ENCODE results near the gene WDR31.
"Not testable (repeated sequence)": the region's sequence is repeated elsewhere in the genome, so short reads cannot be mapped to it uniquely, and the experiment has no call there.

WDR31 gene

DNA sequence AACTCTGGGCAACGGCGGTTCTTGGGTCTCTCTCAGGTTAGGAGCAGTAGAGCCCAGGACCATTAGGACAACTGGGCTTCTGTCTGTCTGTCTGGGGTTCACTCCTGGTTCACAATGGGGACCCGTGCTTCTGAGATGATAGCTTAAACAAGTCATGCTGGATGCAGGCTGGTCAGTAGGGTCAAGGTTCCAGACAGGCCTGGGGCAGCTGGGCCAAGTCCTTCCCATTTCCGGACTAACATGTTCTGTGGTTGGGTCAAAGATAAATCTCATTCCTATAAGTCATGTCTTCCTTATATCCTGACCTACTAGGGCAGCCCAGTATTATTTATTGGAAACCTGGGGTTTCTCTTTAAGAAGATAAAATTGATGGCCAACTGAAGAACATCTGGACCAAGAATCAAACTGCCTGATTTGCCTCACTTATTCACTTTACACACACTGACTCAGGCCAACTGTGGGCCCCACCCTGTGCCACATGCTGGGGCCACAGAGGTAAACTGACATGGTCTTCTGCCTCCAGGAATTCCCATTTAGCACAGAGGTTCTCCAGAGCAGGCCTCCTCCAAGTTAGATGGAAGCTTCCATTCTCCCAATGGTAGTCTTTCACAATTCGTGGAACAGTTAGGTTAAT lies 28.4 kb upstream of the WDR31 start:
- DNase-seq: no peak

DNA sequence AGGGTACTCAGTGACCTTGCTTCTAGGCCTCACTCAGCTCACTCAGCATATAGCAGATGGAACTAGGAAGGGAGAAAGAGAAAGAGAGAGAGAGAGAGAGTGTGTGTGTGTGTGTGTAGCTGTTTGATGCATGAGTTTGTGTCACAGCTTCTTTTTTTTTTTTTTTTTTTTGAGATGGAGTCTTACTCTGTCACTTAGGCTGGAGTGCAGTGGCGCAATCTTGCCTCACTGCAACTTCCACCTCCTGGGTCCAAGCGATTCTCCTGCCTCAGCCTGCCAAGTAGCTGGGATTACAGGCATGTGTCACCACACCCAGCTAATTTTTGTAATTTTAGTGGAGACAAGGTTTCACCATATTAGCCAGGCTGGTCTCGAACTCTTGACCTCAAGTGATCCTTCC lies 25.6 kb upstream of the WDR31 start:
- not testable (repeated sequence) for DNase-seq

GRCh38 chr9:113364951-113365350 lies 24.9 kb upstream of the WDR31 start:
- DNase-seq: no peak

DNA sequence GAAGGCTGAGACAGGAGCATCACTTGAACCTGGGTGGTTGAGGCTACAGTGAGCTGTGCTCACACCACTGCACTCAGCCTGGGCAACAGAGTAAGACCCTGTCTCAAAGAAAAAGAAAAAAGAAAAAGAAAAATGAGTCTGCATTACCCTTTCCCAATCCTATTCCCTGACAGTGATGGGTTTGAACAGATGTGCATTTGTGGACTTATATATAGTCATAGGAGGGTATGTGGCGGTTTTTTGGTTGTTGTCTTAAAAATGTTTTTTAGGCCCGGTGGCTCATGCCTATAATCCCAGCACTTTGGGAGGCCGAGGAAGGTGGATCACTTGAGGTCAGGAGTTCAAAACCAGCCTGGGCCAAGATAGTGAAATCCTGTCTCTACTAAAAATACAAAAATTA lies 23.3 kb upstream of the WDR31 start:
- DNase-seq: no peak

DNA sequence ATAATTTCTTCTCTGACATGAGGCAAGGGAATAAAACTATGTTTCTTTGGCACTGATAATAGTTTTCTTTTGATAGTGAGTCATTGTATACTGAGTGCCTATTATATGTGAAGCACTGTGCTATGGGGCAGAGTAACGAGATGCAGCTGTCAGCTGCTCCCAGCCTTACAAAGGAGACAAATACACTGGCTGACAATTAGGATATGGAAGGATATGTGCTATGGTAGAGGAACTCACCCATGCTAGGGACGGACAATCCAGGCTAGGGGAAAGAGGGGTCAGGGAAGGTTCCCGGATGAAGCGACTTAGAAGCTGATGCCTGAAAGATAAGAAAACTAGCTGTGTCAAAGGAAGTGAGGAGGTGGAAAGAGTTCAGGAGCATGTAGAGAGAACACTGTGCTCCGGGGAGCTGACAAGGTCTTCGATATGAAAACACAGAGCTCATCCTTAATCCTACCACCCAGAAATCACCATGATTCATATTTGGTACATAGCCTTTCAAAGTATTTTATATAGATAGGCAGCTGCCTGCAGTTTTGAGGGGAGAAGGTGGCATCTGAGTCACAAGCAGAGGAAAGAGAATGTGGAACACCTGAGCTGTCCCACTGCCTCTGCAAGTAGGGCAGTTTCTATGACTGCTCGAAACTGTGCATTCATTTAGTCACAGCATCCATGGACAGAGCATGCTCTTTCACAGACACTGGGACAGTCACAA lies 21.4 kb upstream of the WDR31 start:
- no peak for DNase-seq

- DNase-seq: no peak
Observed at GRCh38 chr9:113360242-113360842, 20.3 kb upstream of the WDR31 start.

DNA sequence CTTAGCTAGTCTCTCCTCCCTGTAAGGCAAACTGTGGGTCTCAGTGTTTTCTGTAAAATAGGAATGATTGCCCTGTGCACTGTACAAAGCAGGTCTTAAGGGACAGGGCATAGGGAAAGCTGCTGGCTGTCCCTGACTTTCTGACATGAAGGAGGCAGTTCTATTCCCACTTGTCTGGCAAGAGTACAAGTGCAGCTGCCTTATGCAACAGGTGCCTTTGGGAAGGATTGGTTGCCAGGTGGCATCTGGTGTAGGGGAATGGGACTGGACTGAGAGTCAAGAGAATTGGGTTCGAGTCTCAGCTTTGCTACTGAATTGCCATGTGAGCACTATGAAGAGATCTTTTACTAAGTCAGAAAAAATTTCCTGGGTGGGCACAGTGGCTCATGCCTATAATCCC lies 19.3 kb upstream of the WDR31 start:
- DNase-seq: no peak

DNA sequence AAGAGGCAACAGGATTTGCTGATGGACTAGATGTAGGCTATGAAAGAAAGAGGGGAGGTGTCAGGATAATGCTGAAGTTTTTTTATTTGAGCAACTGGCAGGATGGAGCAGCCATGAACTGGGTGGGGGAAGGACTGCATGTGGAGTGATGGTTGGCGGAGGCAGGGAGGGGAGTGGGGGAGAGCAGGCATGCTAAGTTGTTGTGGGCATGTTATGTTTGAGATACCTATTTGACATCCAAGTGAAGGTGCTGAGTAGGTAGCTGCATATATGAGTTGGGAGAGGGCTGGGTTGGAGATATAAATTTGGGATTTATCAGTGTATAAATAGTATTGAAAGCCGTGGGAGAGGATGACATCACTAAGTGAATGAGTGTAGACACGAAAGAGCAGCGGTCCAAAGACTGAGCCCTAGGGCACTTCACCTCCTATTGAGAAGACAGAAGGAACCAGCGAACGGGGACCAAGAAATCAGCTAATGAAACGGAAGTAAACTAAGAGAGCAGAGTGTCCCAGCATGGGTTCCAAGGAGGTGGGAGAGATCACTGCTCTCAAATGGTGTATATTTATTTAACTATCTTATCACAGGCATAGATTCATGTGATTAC lies 16.7 kb upstream of the WDR31 start:
- no peak for DNase-seq

- DNase-seq: no peak
Observed at GRCh38 chr9:113355040-113355596, 15.0 kb upstream of the WDR31 start.

DNA sequence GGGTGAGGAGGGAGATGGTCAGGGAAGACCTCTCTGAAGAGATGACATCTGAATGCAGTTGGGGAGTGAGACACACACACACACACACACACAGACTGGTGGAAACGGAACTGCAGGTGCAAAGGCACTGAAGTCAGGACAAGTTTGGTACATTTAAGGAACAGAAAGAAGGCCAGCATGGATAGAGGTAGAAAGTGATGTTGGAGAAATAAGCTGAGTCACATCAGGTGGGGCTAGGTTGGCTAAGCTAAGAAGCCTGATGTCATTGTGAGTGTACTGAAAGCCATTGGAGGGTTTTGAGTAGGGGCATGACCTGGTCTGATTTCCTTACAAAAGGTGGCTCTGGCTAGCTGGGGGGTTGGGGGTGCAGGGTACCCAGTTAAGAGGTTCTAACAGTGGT lies 12.3 kb upstream of the WDR31 start:
- no peak for DNase-seq

DNA sequence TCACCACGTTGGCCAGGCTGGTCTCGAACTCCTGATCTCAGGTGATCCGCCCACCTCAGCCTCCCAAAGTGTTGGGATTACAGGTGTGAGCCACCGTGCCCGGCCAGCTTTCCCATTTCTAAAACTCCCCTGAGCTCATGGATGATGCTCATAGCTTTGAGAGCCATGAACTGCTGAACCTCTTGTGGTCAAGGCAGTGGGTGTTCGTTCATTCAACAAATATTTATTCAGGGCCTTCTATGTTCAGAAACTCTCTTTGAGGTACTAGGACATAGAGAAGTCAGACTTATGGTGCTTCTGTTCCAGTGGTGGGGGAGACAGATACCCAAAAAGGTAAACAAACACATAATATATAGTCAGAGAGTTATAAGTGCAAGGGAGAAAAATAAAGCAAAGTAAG lies 11.9 kb upstream of the WDR31 start:
- no peak for DNase-seq

- peak; percentile 77 for DNase-seq
Observed at GRCh38 chr9:113350937-113351336, 10.9 kb upstream of the WDR31 start.

- no peak for DNase-seq
Observed at GRCh38 chr9:113350107-113350661, 10.1 kb upstream of the WDR31 start.

- no peak for DNase-seq
Observed at GRCh38 chr9:113349445-113350094, 9.5 kb upstream of the WDR31 start, which contains the start of gene BSPRY. BSPRY (plus strand) TSS chr9:113349541; CDS start chr9:113349580, 39 bp downstream.

DNA sequence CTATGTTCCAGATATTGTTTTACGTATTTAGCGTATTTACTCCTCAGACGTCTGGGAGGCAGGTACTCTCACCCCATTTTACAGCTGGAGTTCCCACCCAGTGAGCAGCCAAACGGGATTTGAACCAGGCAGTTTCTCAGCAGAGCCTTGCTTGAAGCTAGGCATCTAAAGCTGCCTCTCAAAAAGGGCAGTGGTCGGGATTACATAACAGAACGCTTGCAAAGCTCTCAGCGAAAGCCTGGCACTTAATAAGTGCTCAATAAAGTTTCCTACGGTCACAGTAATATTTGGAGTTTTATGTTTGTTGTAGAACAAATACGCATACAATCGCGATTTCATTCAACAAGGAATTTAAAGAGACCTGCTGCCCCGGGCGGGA lies 9.0 kb upstream of the WDR31 start:
- no peak for DNase-seq

DNA sequence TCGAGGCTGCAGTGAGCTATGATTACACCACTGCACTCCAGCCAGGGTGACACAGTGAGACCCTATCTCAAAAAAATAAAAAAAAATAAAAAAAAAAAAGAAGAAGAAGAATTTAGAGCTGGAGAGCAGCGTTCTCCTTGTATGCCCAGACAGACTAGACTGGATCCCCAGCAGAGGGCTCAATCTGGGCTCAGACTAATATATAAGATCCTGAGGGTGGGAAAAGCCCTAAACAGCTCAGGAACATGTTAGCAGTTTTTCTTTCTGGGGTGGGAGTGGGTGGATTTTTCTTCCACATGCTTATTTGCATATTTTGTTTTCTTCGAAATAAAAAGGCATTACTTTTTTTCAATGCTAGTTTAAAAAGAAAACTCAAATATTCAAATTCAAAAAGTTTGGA lies 8.4 kb upstream of the WDR31 start:
- no peak for DNase-seq

DNA sequence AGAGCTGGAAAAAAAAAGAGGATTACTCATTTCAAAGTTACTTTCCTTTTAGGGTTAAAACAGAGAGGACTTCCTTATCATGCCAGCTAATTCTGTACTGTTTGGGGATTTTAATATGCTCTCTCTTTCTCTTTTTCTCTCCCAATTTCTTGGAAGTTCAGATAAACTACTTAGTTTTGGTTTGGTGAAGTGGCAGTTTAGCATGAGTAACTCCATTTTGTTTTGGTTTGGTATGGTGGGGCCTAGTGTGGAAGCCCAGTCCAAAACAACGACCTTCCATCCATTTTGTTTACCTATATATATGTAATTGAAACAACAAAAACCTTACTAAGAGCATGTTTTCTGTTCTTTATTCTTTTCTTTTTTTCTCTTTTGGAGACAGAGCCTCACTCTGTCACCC lies 5.6 kb upstream of the WDR31 start:
- no peak for DNase-seq

GRCh38 chr9:113345190-113345589 lies 5.1 kb upstream of the WDR31 start:
- no peak for DNase-seq

- peak; percentile 45 for DNase-seq
Observed at GRCh38 chr9:113343732-113344231, 3.7 kb upstream of the WDR31 start.

GRCh38 chr9:113341712-113342410 lies 1.8 kb upstream of the WDR31 start:
- no peak for DNase-seq

DNA sequence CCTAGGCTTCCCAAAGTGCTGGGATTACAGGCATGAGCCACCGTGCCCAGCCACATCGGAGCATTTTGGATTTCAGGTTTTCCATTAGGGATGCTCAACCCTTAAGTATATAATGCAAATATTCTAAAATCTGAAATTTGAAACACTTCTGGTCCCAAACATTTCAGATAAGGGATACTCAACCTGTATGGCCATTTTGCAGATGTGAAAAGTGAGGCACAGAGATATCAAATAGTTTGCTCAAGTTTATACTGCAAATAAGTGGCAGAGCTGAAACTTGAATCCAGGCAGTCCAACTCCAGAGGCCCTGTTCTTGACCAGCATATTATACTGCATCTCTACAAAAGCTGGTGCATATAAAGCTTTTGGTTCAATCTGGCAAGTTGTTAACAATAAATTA lies 2.4 kb downstream of the WDR31 start:
- DNase-seq: no peak

DNA sequence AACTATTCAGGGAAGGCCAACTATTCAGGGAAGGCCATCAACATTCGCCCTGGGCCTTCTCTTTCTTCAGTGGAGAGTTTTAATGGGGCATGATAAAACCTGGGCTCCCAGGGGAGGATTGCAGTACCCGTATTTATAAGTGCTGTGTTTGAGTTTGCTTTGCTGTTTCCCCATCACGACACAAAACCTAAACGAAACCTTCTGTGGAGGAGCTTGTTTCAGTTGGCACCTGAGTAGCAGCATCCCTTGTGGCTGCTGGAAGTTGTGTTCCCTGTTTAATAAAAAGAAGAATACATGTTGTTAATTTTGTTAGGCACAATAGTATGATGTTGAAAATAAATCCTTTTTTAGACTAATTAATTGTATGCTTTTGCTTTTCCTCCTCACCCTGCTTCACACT lies 8.3 kb downstream of the WDR31 start:
- DNase-seq: no peak
